HG03097 (cell line): ENCODE results near the gene CALY.

ENCODE experiments used
- ATAC-seq: cut with Tn5 transposase; IDR thresholded peaks from one replicate; pipeline ENCODE4 v1.9.1; 2021; ENCODE audit not compliant: unreplicated experiment, low FRiP score

The CALY gene

GRCh38 chr10:133366751-133367150, 30.1 kb upstream of the CALY start:
- ATAC-seq: no peak

DNA sequence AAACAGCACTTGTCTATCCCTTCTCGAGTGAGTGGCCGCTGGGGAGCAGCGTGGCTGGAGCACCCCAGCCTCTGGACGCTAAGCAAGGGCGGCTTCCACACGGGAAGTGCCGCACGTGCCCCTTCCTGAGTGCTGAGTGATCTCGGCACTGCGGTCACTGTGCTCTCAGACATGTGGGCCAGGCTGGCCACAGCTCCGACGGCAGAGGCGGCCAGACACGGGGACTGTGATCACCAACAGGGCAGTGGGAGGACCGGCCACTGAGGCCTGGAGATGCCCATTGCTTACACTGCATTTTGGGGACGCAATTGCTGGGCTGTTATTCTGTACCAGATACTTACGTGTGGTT, 29.4 kb upstream of the CALY start:
- ATAC-seq: no peak

DNA sequence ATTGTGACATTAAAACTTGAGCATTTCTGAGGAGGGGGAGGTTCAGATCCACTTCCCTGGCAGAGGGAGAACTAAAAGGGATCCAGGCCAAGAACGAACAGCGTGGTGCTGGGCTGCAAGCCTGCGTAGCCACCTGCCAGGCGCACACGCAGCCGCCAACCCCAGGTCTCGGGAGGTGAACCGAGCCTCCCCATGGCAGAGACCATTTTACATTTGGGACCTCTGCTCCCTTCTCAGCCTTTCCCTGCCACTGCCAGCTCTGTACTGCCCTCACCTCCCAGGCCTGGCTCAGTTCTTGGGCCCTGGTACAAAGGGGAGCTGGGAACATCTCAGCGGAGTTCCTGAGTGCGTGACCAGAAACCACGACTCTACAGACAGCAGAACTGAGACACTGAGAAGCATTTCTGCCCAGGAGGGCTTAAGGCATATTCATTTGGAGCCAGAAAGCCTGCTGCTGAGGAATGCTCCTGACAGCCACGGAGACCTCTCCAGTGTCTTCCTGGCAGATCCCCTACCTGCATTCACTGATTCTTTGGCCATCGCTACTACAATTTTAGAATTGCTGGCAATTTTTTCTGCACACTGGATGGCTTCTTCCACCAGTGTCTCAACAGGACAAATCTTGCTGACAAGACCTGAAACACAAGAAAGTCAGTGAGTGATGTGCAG, 28.9 kb upstream of the CALY start:
- ATAC-seq: no peak

- ATAC-seq: no peak
Measured at GRCh38 chr10:133364645-133365431, 28.1 kb upstream of the CALY start.

GRCh38 chr10:133362846-133363245, 26.1 kb upstream of the CALY start:
- ATAC-seq: no peak

DNA sequence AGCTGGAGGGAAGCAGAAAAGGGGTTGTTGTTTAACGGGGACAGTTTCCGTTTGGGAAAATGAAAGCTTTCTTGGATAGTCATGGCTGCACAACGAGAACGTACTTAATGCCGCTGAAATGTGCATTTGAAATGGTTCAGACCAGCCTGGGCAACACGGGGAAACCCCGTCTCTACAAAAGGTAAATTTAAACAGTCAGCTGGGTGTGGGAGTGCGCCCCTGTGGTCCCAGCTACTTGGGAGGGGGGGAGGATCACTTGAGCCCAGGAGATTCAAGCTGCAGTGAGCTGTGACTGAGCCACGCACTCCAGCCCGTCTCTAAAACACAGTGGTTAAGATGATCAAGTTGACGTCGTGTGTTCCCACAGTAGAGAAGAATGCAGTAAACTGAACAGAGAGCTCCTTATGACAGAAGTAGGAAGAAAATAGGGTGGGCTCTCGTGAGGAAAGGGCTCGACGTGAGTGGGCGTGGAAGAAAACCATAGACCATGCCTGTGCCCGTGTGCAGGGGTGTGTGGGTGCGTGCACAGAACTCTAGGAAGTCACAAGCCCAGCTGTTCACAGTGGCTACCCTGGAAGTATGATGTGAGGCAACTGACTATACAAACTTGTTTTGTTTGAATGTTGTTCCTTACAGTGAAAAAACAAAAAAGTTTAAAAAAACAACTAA, 25.2 kb upstream of the CALY start:
- ATAC-seq: no peak

GRCh38 chr10:133361227-133361626, 24.5 kb upstream of the CALY start:
- ATAC-seq: no peak

- no peak for ATAC-seq
Measured at GRCh38 chr10:133359972-133360610, 23.4 kb upstream of the CALY start.

DNA sequence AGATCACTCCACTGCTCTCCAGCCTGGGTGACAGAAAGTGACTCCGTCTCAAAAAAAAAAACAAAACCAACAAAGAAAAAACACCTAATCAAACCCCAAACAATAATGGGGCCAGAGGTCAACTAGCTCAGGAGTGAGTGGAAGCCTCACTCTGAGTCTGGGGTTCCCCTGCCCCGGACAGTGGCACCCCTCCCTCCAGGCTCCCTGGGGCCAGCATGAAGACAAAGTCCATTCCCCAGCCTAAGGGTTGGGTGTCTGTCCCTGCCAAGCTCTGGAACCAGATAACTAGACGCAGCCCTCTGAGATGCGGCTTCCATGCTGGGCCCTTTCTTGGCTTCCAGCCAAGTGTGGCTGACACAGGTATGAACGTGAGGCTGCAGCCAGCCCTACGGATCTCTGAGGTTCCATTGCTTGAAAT, 22.9 kb upstream of the CALY start:
- ATAC-seq: no peak

DNA sequence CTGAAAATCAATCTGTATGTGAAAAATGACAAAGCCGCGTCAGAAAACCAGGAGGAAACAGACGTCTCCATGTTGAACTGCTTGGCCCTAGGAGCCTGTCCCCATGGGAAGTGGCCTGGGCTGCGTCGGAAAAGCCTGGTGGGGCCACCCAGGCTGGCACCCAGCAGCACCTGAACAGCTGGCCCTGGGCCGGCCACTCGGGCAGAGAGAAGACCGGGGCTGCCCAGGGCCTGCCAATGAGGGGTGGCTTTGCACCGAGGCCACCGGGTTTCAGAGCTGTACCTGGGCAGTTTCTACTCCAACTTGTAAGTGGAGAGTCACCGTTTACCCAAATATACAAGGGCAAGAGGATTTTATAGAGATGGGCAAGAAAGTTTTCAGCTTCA, 22.2 kb upstream of the CALY start:
- ATAC-seq: no peak

DNA sequence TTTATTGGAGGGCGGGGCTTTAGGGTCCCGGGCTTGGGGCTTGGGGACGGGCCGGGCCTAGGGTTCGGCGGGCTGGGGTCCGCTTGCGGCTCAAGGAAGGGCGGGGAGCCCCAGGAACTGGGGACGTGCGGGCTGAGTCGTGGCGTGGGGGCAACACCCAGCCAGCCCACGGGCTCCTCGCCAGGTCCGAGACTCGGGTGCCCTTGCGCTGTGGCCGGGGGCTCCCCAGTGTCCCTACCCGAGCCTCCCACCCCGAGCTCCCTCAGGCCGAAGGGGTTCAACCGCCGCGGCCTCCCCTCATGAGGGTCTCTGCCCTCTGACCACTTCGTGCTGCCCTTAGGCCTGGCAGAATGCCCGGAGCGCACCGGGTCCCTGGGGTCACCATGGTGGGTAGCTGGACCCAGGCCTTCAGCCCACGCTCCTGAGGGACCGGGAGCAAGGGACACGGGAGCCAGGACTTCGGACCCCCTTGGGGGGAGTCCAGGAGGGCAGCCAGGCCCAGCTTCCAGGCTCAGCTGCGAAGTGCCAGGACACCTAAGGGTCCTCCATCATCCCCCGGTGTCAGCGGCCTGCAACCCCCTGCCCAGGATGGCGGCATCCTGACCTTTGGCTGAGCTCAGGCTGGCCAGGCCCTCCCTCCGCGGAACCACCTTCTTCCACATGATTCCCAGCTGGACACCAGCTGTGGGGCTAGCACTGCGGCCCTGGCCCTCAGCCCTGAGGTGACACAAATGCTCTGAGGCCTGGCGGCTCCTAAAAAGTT, 21.6 kb upstream of the CALY start:
- ATAC-seq: no peak

- ATAC-seq: peak; percentile 43
Measured at GRCh38 chr10:133357285-133358161, 20.8 kb upstream of the CALY start, which contains the start of gene FUOM. FUOM (minus strand) TSS chr10:133358019; CDS start chr10:133358007, 12 bp downstream.

DNA sequence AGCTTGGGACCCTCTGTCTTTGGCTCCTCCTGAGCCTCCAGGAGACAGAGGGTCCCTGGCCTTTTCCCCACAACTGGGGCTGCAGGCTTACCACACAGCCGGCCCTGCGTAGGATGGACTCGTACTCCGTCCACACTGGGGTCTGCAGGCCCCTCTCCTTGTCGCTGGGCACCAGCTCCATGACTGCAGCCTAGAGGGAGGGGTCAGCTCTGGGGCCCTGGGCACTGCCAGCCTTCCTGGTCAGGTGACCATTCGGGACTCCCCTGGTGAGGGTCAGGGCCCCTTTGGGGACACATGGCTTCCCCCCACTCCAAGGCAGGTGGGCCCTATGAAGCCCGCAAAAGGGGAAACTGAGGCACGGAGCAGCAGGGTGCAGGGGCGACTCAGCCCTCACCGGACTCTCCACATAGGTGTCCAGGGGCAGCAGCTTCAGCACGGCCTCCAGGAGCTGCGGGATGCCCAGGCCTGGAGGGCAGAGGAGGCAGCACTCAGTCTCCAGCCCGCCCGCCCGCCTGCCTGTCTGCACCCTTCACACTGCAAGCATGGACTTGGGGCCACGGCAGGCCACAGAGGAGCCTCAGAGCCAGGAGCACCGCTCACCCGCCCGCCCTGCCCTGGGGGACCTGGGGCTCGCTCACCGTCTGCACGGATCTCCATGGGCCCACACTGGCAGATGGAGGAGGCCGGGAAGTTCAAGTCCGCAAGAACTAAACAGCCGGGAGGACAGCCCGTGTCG, 20.0 kb upstream of the CALY start:
- ATAC-seq: no peak

- no peak for ATAC-seq
Measured at GRCh38 chr10:133355991-133356390, 19.3 kb upstream of the CALY start.

GRCh38 chr10:133355266-133355665, 18.6 kb upstream of the CALY start:
- ATAC-seq: no peak

- ATAC-seq: no peak
Measured at GRCh38 chr10:133354672-133355240, 18.1 kb upstream of the CALY start.

DNA sequence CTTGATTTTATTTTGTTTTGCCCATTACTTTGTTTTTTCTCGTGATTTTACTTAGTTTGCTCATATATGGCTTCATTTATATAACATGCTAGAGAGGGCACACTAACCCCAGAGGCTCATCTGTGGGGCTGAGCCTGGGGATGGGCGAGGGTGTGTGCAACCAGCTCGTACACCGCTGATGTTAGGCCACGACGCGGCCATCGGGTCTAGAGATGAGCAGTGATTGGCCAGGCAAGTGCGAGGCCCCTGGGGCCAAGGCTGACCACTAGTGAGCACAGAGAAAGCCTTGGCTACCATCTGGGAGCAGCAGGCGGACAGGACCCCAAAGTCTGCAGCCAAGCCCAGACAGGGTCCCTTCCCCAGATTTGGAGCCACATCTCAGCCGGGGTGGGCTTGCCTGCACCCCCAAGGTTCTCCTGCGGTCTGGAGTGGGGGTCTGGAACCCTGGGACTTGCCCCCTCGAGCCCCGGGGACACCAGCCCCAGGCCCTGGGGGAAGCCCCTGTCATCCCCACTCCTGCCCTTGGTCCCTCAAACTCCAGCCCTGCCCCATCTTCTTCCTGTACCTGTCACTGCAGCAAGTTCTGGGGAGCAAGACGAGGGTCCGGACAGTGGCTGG, 17.4 kb upstream of the CALY start:
- no peak for ATAC-seq
